B cell (primary cell): ENCODE results near the gene NBL1.

ENCODE experiments used
- EZH2 ChIP-seq: IDR thresholded peaks from 2 replicates; pipeline ENCODE4 v1.6.1; 2012; ENCODE audit warnings: borderline replicate concordance, low read depth, mild to moderate bottlenecking, moderate library complexity, low read length; ENCODE audit not compliant: insufficient read depth, poor library complexity, severe bottlenecking
- TF ChIP-seq, protein P1 (sequence below): fragments of 200-600 bp; IDR thresholded peaks from one replicate; pipeline ENCODE4 v1.8.0; 2022; ENCODE audit warnings: antibody characterized with exemption, mild to moderate bottlenecking

DNA sequence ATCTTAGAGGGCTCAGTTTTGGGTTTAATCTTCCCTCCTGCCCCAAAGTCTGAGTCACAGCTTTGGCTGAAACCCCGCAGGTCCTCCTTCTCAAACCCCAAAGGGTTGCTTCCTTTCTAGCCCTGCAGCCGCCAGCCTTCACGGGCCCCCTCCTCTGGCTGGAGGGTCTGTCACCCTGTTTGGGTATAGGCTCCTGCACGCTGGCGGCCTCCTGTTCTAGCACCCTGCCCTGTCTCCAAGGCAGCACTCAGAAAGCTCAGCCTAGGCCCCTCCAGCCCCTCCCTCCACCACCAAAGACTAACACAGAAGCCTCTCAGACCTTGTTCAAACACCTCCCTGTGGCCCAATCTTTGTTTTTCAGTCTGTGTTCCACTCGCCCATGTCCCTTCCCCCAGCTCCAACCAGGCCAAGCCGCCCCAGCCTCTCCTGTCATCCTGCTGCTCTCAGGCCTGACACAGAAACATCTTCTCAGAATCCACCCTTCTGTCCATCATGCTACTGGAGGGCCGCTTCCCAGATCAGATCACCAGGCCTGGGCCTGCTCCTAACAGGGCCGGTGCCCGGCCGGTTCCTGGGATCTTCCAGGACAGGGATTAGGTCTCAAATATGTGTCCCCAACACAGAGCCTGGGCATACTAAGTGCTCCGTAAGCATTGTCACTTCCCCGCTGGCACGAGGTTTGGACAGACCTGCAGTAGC is 56.1 kb downstream of the NBL1 start:
- TF ChIP-seq, protein P1, sequence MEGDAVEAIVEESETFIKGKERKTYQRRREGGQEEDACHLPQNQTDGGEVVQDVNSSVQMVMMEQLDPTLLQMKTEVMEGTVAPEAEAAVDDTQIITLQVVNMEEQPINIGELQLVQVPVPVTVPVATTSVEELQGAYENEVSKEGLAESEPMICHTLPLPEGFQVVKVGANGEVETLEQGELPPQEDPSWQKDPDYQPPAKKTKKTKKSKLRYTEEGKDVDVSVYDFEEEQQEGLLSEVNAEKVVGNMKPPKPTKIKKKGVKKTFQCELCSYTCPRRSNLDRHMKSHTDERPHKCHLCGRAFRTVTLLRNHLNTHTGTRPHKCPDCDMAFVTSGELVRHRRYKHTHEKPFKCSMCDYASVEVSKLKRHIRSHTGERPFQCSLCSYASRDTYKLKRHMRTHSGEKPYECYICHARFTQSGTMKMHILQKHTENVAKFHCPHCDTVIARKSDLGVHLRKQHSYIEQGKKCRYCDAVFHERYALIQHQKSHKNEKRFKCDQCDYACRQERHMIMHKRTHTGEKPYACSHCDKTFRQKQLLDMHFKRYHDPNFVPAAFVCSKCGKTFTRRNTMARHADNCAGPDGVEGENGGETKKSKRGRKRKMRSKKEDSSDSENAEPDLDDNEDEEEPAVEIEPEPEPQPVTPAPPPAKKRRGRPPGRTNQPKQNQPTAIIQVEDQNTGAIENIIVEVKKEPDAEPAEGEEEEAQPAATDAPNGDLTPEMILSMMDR, result no peak
- TF ChIP-seq EZH2, result no peak
